IMR-90 (cell line): ENCODE data around the gene AKAP13. TPM values are rescaled to one million over a fixed set of nuclear protein-coding genes. Genes with fewer than 3 reads are reported as not detected.

Experiments
- ATAC-seq: fragments of 200-7000 bp; cut with Tn5 transposase; 2 replicates; pipeline ENCODE4 v1.9.1; 2020; ENCODE audit warnings: low read depth, mild to moderate bottlenecking, moderate library complexity
- BruUV-seq: library from RNA; stranded (reverse); fragments of 400-500 nt; replicated peaks from 2 replicates; lab custom pipeline; 2021; lab: Mats Ljungman, UMichigan
- CTCF ChIA-PET: fragments of 300-600 bp; formaldehyde crosslinking; extraction: SDS; loops from one replicate; lab custom pipeline; 2021; ENCODE audit warnings: antibody characterized with exemption; lab: Yijun Ruan, JAX
- POLR2A ChIA-PET: fragments of 300-600 bp; sonication (Branson Sonifier 250); formaldehyde crosslinking; loops from one replicate; lab custom pipeline; 2022; ENCODE audit warnings: antibody characterized with exemption; ENCODE audit not compliant: unreplicated experiment; lab: Charles Lee
- DNase-seq: peaks from one replicate; pipeline ENCODE4 v3.0.0; 2013
- H2AFZ ChIP-seq: replicated peaks from 2 replicates; pipeline ENCODE3; 2013; ENCODE audit warnings: low read length, mild to moderate bottlenecking; ENCODE audit not compliant: poor library complexity
- H2AK5ac ChIP-seq: 2 replicates; pipeline ENCODE4 v1.6.1; 2013; ENCODE audit warnings: low read depth, low read length, inconsistent platforms
- H2AK9ac ChIP-seq: replicated peaks from 2 replicates; pipeline ENCODE3; 2013; ENCODE audit warnings: mild to moderate bottlenecking, low read depth, low read length, moderate library complexity; ENCODE audit not compliant: poor library complexity
- H2BK120ac ChIP-seq: 2 replicates; pipeline ENCODE4 v1.6.1; 2013; ENCODE audit warnings: low read depth, low read length, inconsistent platforms
- H2BK15ac ChIP-seq: 3 replicates; pipeline ENCODE4 v1.6.1; 2013; ENCODE audit warnings: low read depth, low read length, inconsistent platforms
- H2BK20ac ChIP-seq: 2 replicates; pipeline ENCODE4 v1.6.1; 2013; ENCODE audit warnings: low read depth, mild to moderate bottlenecking, inconsistent platforms, low read length, moderate library complexity
- H2BK5ac ChIP-seq: 2 replicates; pipeline ENCODE4 v1.6.1; 2013; ENCODE audit warnings: mild to moderate bottlenecking, low read depth, low read length, inconsistent platforms; ENCODE audit not compliant: poor library complexity, severe bottlenecking
- H3K14ac ChIP-seq: replicated peaks from 2 replicates; pipeline ENCODE4 v1.6.1; 2013; ENCODE audit warnings: low read depth, low read length, inconsistent platforms
- H3K18ac ChIP-seq: 2 replicates; pipeline ENCODE4 v1.6.1; 2013; ENCODE audit warnings: low read depth, low read length, control low read depth
- H3K23ac ChIP-seq: 2 replicates; pipeline ENCODE4 v1.6.1; 2013; ENCODE audit warnings: low read depth, low read length, inconsistent platforms
- H3K27ac ChIP-seq: 2 replicates; pipeline ENCODE4 v1.5.1; 2013; ENCODE audit warnings: mild to moderate bottlenecking, control low read depth, low read length; ENCODE audit not compliant: insufficient read depth
- H3K27me3 ChIP-seq: 2 replicates; pipeline ENCODE4 v1.6.1; 2013; ENCODE audit warnings: low read length; ENCODE audit not compliant: control insufficient read depth, insufficient read depth
- H3K36me3 ChIP-seq: 2 replicates; pipeline ENCODE4 v1.6.1; 2013; ENCODE audit warnings: low read length, mixed read lengths; ENCODE audit not compliant: control insufficient read depth, insufficient read depth
- H3K4ac ChIP-seq: 2 replicates; pipeline ENCODE4 v1.6.1; 2013; ENCODE audit warnings: low read depth, low read length, inconsistent platforms
- H3K4me1 ChIP-seq: 2 replicates; pipeline ENCODE4 v1.6.1; 2013; ENCODE audit warnings: low read length, mixed read lengths; ENCODE audit not compliant: control insufficient read depth, insufficient read depth
- H3K4me2 ChIP-seq: 2 replicates; pipeline ENCODE4 v1.6.1; 2013; ENCODE audit warnings: low read depth, mild to moderate bottlenecking, control low read depth, low read length, moderate library complexity
- H3K4me3 ChIP-seq: 2 replicates; pipeline ENCODE4 v1.5.1; 2013; ENCODE audit warnings: low read depth, mild to moderate bottlenecking, control low read depth, low read length, moderate library complexity; ENCODE audit not compliant: insufficient read depth
- H3K56ac ChIP-seq: 2 replicates; pipeline ENCODE4 v1.6.1; 2013; ENCODE audit warnings: low read length, inconsistent platforms; ENCODE audit not compliant: insufficient read depth; ENCODE audit errors: extremely low read depth
- H3K79me1 ChIP-seq, 2 experiments: 2 replicates each; pipeline ENCODE4 v1.6.1; 2013; ENCODE audit warnings: low read length in 2 of 2, inconsistent platforms in 1 of 2, low read depth in 1 of 2
- H3K9ac ChIP-seq: 2 replicates; pipeline ENCODE4 v1.6.1; 2013; ENCODE audit warnings: low read depth, low read length, control low read depth
- H3K9me1 ChIP-seq: 2 replicates; pipeline ENCODE4 v1.6.1; 2013; ENCODE audit warnings: low read length, inconsistent platforms; ENCODE audit not compliant: insufficient read depth
- H3K9me3 ChIP-seq: 2 replicates; pipeline ENCODE4 v1.6.1; 2013; ENCODE audit warnings: low read length; ENCODE audit not compliant: control insufficient read depth, insufficient read depth
- H4K20me1 ChIP-seq: 2 replicates; pipeline ENCODE4 v1.6.1; 2013; ENCODE audit warnings: low read length, inconsistent platforms; ENCODE audit not compliant: insufficient read depth
- H4K5ac ChIP-seq: 2 replicates; pipeline ENCODE4 v1.6.1; 2013; ENCODE audit warnings: mild to moderate bottlenecking, low read depth, low read length, control low read depth
- H4K8ac ChIP-seq, 2 experiments: 2 replicates each; pipeline ENCODE4 v1.6.1; 2013; ENCODE audit warnings: low read depth in 2 of 2, low read length in 2 of 2, control low read depth in 1 of 2, inconsistent platforms in 1 of 2
- H4K91ac ChIP-seq: 2 replicates; pipeline ENCODE4 v1.6.1; 2013; ENCODE audit warnings: low read depth, low read length, inconsistent platforms; ENCODE audit not compliant: insufficient read depth
- FOS ChIP-seq: fragments of 150-350 bp; IDR thresholded peaks from 2 replicates; pipeline ENCODE4 v1.6.1; 2016; ENCODE audit warnings: low read depth, low read length
- MAFK ChIP-seq: IDR thresholded peaks from 2 replicates; pipeline ENCODE4 v1.6.1; 2012; ENCODE audit warnings: low read depth, low read length, improper control_type of control experiment
- MAZ ChIP-seq: IDR thresholded peaks from 2 replicates; pipeline ENCODE4 v1.6.1; 2012; ENCODE audit warnings: low read depth, mild to moderate bottlenecking, low read length, improper control_type of control experiment, moderate library complexity, borderline replicate concordance
- MXI1 ChIP-seq: IDR thresholded peaks from 2 replicates; pipeline ENCODE4 v1.6.1; 2012; ENCODE audit warnings: low read depth, mild to moderate bottlenecking, low read length, moderate library complexity, borderline replicate concordance
- NFE2L2 ChIP-seq: fragments of 150-350 bp; IDR thresholded peaks from 2 replicates; pipeline ENCODE4 v1.6.1; 2016; ENCODE audit warnings: low read depth, mild to moderate bottlenecking, low read length
- POLR2A ChIP-seq: IDR thresholded peaks from 2 replicates; pipeline ENCODE4 v1.6.1; 2012; ENCODE audit warnings: mild to moderate bottlenecking, low read depth, low read length
- RAD21 ChIP-seq: IDR thresholded peaks from 2 replicates; pipeline ENCODE4 v1.6.1; 2012; ENCODE audit warnings: low read length, improper control_type of control experiment
- RFX5 ChIP-seq: IDR thresholded peaks from 2 replicates; pipeline ENCODE4 v1.8.0; 2012; ENCODE audit warnings: low read depth, mild to moderate bottlenecking, low read length, moderate library complexity
- WGBS, 2 experiments: methylation state at CpG; one replicate each; pipeline versions ENCODE4 v1.1.5 to v1.1.7; 2013; ENCODE audit warnings: missing lambda C conversion rate in 2 of 2; ENCODE audit not compliant: insufficient read length in 1 of 2; ENCODE audit errors: extremely low coverage in 2 of 2; 5-methylcytosine and 5-hydroxymethylcytosine counted together
- dilution Hi-C: fragments of 300-500 bp; cut with HindIII; formaldehyde crosslinking; loops from one replicate; pipeline ENCODE4 v1.14.3; 2018; ENCODE audit warnings: low sequenced_read_pairs; ENCODE audit not compliant: unreplicated experiment
- in situ Hi-C: fragments of 300-500 bp; cut with MboI; formaldehyde crosslinking; loops from 3 replicates; pipeline ENCODE4 v1.14.3; 2019; ENCODE audit warnings: low sequenced_read_pairs, inconsistent platforms, mixed read lengths
- intact Hi-C: fragments of 100-400 bp; cut with micrococcal nuclease; formaldehyde crosslinking; loops from 2 replicates; pipeline ENCODE4 v1.10.0; 2022
- polyA plus RNA-seq, 3 experiments: library from polyadenylated mRNA; depleted of rRNA; stranded (reverse); fragments of >200 nt; gene quantifications; 2 replicates each; pipeline ENCODE4 v1.2.3, GENCODE V29; 2012; ENCODE audit warnings: low replicate concordance in 1 of 3
- total RNA-seq: library from RNA; depleted of rRNA; stranded (reverse); fragments of >200 nt; gene quantifications from 2 replicates; pipeline ENCODE4 v1.2.3, GENCODE V29; 2012
- TF ChIP-seq, protein P1 (sequence below): conservative IDR thresholded peaks from 2 replicates; pipeline ENCODE4 v1.5.1; 2012; ENCODE audit warnings: mild to moderate bottlenecking, low read depth, low read length, improper control_type of control experiment

AKAP13 gene
- total and polyA plus RNA-seq, 2 of the 4 experiments (the other 2 are of a cell fraction), result 10.4 to 46.4 TPM

DNA sequence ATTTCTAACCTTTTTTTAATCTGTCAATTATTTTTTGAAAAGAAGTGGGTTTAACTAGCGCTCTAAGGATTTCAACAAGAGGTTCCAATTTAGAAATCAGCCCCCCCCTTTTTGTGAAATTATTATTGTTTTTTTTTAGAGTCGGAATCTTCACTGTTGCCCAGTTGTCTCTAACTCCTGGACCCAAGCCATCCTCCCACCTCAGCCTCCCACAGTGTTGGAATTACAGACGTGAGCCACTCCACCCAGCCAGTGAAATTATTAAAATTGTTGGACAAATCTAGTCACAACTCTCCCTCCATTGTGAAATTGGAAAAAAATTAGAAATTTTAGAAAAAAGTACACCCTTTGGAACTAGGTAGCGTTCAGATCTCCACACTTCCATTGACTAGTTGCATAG, 2.5 kb downstream of the AKAP13 start (continued):
- TF ChIP-seq RFX5 (no peak), MAFK (no peak)

DNA sequence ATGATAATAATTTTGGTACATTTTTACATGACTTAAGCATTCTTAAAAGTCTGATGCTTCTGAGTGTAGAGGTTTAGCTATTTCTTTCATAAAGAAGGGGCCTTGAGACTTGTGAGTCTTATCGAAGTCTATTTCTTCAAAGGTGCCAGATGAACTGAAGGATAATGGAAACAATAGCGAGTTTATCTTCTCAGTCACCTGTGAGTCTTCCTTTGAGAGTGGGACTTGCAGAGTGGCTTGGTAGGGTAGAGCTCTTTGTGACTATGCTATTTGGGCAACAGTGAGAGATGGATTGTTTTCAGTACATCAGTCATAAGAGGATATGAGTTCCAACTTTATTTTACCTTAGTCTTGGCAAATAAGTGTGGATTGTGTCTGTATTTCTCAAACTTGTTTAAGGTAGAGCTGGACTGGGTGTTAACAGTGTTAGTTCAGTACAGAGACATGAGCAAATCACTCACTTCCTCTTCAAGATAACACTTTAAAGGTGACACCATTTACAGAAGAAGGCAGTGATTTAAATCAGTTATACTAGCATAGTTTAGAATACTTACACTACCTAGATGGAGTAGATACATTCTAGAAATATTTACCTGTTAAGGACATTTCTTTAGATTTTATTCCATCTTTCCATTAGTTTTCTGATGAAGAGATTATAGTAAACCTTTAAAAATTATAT, 3.2 kb downstream of the AKAP13 start:
- dilution Hi-C loops, result no loop called here
- H3K27me3 ChIP-seq, result no peaks in the 10 kb centered on the region
- H2BK15ac ChIP-seq, result no peak overlapping the region
- H3K56ac ChIP-seq, result no peak overlapping the region
- no peaks in the 10 kb centered on the region for H3K36me3 ChIP-seq
- no peak overlapping the region for H3K9ac ChIP-seq
- no peak overlapping the region for H3K4ac ChIP-seq
- intact Hi-C loops, result loop anchor here (5.0 kb wide), 1 partner anchor 99 kb away; no protein-coding TSS in a partner anchor
- H3K4me2 ChIP-seq, result no peak overlapping the region
- in situ Hi-C loops, result no loop called here
- no peak overlapping the region for H2AK9ac ChIP-seq
- H3K18ac ChIP-seq, result no peak overlapping the region
- no TSS peak for BruUV-seq
- DNase-seq (no peak), ATAC-seq (no peak)
- no peak overlapping the region for H3K14ac ChIP-seq
- POLR2A ChIA-PET, result no interaction called here
- H3K27ac ChIP-seq, result no peak overlapping the region
- H2BK5ac ChIP-seq, result no peak overlapping the region
- H4K8ac ChIP-seq, result no peak overlapping the region
- H4K5ac ChIP-seq, result no peak overlapping the region
- no peaks in the 10 kb centered on the region for H3K9me3 ChIP-seq
- WGBS, 2 experiments, result 79% methylated on average over 2 of the region's 2 CpGs; no CpG with 5 or more reads in 1 of the 2 experiments
- H2AFZ ChIP-seq, result no peak overlapping the region
- no peak overlapping the region for H2BK20ac ChIP-seq
- H3K4me3 ChIP-seq, result no peak overlapping the region
- no peak overlapping the region for H2AK5ac ChIP-seq
- no peak overlapping the region for H3K23ac ChIP-seq
- H3K4me1 ChIP-seq, result peaks cover 5% of the 10 kb centered on the region
- H4K20me1 ChIP-seq, result peaks cover 38% of the 10 kb centered on the region
- H2BK120ac ChIP-seq, result no peak overlapping the region
- H3K79me1 ChIP-seq, result peaks cover 7 to 55% of the 10 kb centered on the region in 2 experiments
- H4K91ac ChIP-seq, result no peak overlapping the region
- H3K9me1 ChIP-seq, result peaks cover 5% of the 10 kb centered on the region
- TF ChIP-seq MAFK (no peak), FOS (no peak), POLR2A (no peak), RAD21 (no peak), NFE2L2 (no peak), MAZ (no peak), MXI1 (no peak)
- TF ChIP-seq, protein P1, sequence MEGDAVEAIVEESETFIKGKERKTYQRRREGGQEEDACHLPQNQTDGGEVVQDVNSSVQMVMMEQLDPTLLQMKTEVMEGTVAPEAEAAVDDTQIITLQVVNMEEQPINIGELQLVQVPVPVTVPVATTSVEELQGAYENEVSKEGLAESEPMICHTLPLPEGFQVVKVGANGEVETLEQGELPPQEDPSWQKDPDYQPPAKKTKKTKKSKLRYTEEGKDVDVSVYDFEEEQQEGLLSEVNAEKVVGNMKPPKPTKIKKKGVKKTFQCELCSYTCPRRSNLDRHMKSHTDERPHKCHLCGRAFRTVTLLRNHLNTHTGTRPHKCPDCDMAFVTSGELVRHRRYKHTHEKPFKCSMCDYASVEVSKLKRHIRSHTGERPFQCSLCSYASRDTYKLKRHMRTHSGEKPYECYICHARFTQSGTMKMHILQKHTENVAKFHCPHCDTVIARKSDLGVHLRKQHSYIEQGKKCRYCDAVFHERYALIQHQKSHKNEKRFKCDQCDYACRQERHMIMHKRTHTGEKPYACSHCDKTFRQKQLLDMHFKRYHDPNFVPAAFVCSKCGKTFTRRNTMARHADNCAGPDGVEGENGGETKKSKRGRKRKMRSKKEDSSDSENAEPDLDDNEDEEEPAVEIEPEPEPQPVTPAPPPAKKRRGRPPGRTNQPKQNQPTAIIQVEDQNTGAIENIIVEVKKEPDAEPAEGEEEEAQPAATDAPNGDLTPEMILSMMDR, result no peak
- CTCF ChIA-PET, result interaction anchor here (0.6 to 0.9 kb wide), 2 partner anchors 20 to 67 kb away, joined by 3 to 4 read pairs; no protein-coding TSS in a partner anchor
